K562 (cell line): ENCODE measurements around the gene INCENP. TPM values are rescaled to one million over a fixed set of nuclear protein-coding genes. Genes with fewer than 3 reads are reported as not detected.

ENCODE experiments used
- ATAC-seq: fragments of 200-7000 bp; cut with Tn5 transposase; 3 replicates; pipeline ENCODE4 v1.9.1; 2020; ENCODE audit warnings: moderate library complexity
- BruUV-seq: library from RNA; stranded (reverse); fragments of 400-500 nt; replicated peaks from 2 replicates; lab custom pipeline; 2021; lab: Mats Ljungman, UMichigan
- CTCF ChIA-PET: fragments of 300-600 bp; formaldehyde crosslinking; extraction: SDS; loops from one replicate; lab custom pipeline; 2021; ENCODE audit warnings: low intra/inter-chr PET ratio; lab: Yijun Ruan, JAX
- POLR2A ChIA-PET: fragments of 300-600, 350-650 bp; sonication (Branson Sonifier 250); formaldehyde crosslinking; extraction: SDS; loops from one replicate; lab custom pipeline; 2021; ENCODE audit warnings: antibody characterized with exemption, inconsistent platforms; lab: Yijun Ruan, JAX
- DNase-seq, 4 experiments: peaks; one replicate each; pipeline versions ENCODE4 v3.0.0 to v3.0.0-alpha.2; 2011 to 2018; ENCODE audit warnings: low spot score in 3 of 4, mixed read lengths in 3 of 4; ENCODE audit errors: extremely low read depth in 1 of 4
- FAIRE-seq: peaks from 2 replicates; lab custom pipeline; 2011; peaks lifted over from hg19 to GRCh38; lab: Jason Lieb, UNC
- H2AFZ ChIP-seq: 2 replicates; pipeline ENCODE4 v1.6.0; 2011; ENCODE audit warnings: low read depth, low read length, control low read depth, inconsistent platforms
- H3K27ac ChIP-seq: fragments of 200-600 bp; 3 replicates; pipeline ENCODE4 v1.8.0; 2011; ENCODE audit warnings: low read depth, mild to moderate bottlenecking, control low read depth, inconsistent platforms, low read length, moderate library complexity, mixed read lengths; ENCODE audit errors: extremely low read depth
- H3K27me3 ChIP-seq, 2 experiments: fragments of 300-600 bp in 1 of 2; 2 replicates in 1 of 2; 3 replicates in 1 of 2; pipeline versions ENCODE4 v1.6.0 to v1.8.0; 2011; ENCODE audit warnings: inconsistent platforms in 2 of 2, low read length in 2 of 2, mild to moderate bottlenecking in 1 of 2, mixed read lengths in 1 of 2, moderate library complexity in 1 of 2; ENCODE audit not compliant: control insufficient read depth in 2 of 2, insufficient read depth in 2 of 2
- H3K36me3 ChIP-seq: fragments of 300-600 bp; 3 replicates; pipeline ENCODE4 v1.8.0; 2011; ENCODE audit warnings: mild to moderate bottlenecking, low read length, inconsistent platforms; ENCODE audit not compliant: control insufficient read depth, insufficient read depth
- H3K4me1 ChIP-seq, 2 experiments: fragments of 200-600 bp in 1 of 2; replicated peaks in 1 of 2; 2 replicates in 1 of 2; 3 replicates in 1 of 2; pipeline versions ENCODE4 v1.5.1 to v1.8.0; 2011; ENCODE audit warnings: inconsistent platforms in 2 of 2, low read length in 2 of 2, mild to moderate bottlenecking in 1 of 2, mixed read lengths in 1 of 2, moderate library complexity in 1 of 2; ENCODE audit not compliant: control insufficient read depth in 2 of 2, insufficient read depth in 2 of 2
- H3K4me2 ChIP-seq: 2 replicates; pipeline ENCODE4 v1.6.1; 2011; ENCODE audit warnings: low read length, control low read depth, inconsistent platforms, mixed read lengths; ENCODE audit not compliant: insufficient read depth
- H3K4me3 ChIP-seq: fragments of 200-600 bp; sonication (generic), shearing (Covaris generic); 2 replicates; pipeline ENCODE4 v1.5.1; 2016; ENCODE audit warnings: control low read depth, inconsistent platforms
- H3K79me2 ChIP-seq: fragments of 200-600 bp; 3 replicates; pipeline ENCODE4 v1.8.0; 2011; ENCODE audit warnings: low read length, inconsistent platforms; ENCODE audit not compliant: control insufficient read depth, insufficient read depth
- H3K9ac ChIP-seq, 2 experiments: 2 replicates each; pipeline versions ENCODE4 v1.6.0 to v1.6.1; 2011; ENCODE audit warnings: low read depth in 2 of 2, low read length in 2 of 2, control low read depth in 1 of 2, inconsistent platforms in 1 of 2, mild to moderate bottlenecking in 1 of 2, mixed read lengths in 1 of 2; ENCODE audit not compliant: insufficient read depth in 1 of 2
- H3K9me1 ChIP-seq: one replicate; pipeline ENCODE4 v1.6.0; 2011; ENCODE audit warnings: inconsistent platforms, mild to moderate bottlenecking, low read length, moderate library complexity; ENCODE audit not compliant: control insufficient read depth, insufficient read depth
- H3K9me3 ChIP-seq: replicated peaks from 2 replicates; pipeline ENCODE4 v1.5.1; 2011; ENCODE audit warnings: low read depth, low read length, inconsistent platforms; ENCODE audit not compliant: control insufficient read depth, insufficient read depth
- H4K20me1 ChIP-seq: replicated peaks from 2 replicates; pipeline ENCODE4 v1.6.1; 2011; ENCODE audit warnings: low read length, inconsistent platforms, mixed read lengths; ENCODE audit not compliant: control insufficient read depth, insufficient read depth
- DPF2 ChIP-seq: fragments of 450-650 bp; IDR thresholded peaks from 2 replicates; pipeline ENCODE4 v1.6.1; 2016
- EP400 ChIP-seq: fragments of 450-650 bp; IDR thresholded peaks from 2 replicates; pipeline ENCODE4 v1.6.1; 2017; ENCODE audit warnings: antibody characterized with exemption, mild to moderate bottlenecking, moderate library complexity
- FOXK2 ChIP-seq, 2 experiments: fragments of 450-650 bp; IDR thresholded peaks in 1 of 2; conservative IDR thresholded peaks in 1 of 2; 2 replicates each; pipeline ENCODE4 v1.6.1; 2016; ENCODE audit warnings: low read depth in 2 of 2, mild to moderate bottlenecking in 1 of 2
- MBD2 ChIP-seq: sonication (generic); IDR thresholded peaks from 2 replicates; pipeline ENCODE4 v1.6.1; 2016; ENCODE audit warnings: low read depth, borderline replicate concordance
- NCOA6 ChIP-seq: fragments of 450-650 bp; IDR thresholded peaks from 2 replicates; pipeline ENCODE4 v1.6.1; 2017; ENCODE audit warnings: mild to moderate bottlenecking
- ZNF232 ChIP-seq: sonication (generic); formaldehyde crosslinking; IDR thresholded peaks from 2 replicates; pipeline ENCODE4 v1.8.0; 2022; ENCODE audit warnings: mild to moderate bottlenecking, missing genetic modification reagents
- WGBS: fragments of 100-300 bp; shearing (Covaris generic); methylation state at CpG from one replicate; pipeline ENCODE4 v1.1.6; 2016; ENCODE audit warnings: low coverage, mixed read lengths; ENCODE audit not compliant: insufficient coverage; ENCODE audit errors: missing lambda C conversion rate; 5-methylcytosine and 5-hydroxymethylcytosine counted together
- in situ Hi-C: fragments of 300-500 bp; cut with MboI; formaldehyde crosslinking; loops from 4 replicates; pipeline ENCODE4 v1.15.0; 2018; ENCODE audit warnings: inconsistent platforms, mixed read lengths
- intact Hi-C: fragments of 100-400 bp; cut with micrococcal nuclease; formaldehyde crosslinking; loops from 2 replicates; pipeline ENCODE4 v1.14.2; 2022
- polyA plus RNA-seq, 8 experiments: library from polyadenylated mRNA; depleted of rRNA in 4 of 8; stranded (reverse) in 5 of 8; unstranded in 3 of 8; fragments of >200 nt; fragmentation: Nextera tagmentation in 2 of 8; fragmentation: Illumina TruSeq in 1 of 8; extraction: Ambion mirVana in 2 of 8; extraction: Trizol in 1 of 8; gene quantifications; 2 replicates each; pipeline versions ENCODE4 v1.2.1 to v1.2.3, GENCODE V29; 2011 to 2014; ENCODE audit warnings: inconsistent platforms in 1 of 8, missing spikeins in 1 of 8
- total RNA-seq, 7 experiments: library from RNA; depleted of rRNA in 6 of 7; stranded (reverse); fragments of >200 nt in 6 of 7; fragmentation: Illumina TruSeq in 2 of 7; extraction: Trizol in 2 of 7; gene quantifications; 2 replicates each; pipeline versions ENCODE4 v1.2.1 to v1.2.3, GENCODE V29; 2011 to 2021; ENCODE audit warnings: low replicate concordance in 1 of 7
- TF ChIP-seq, protein P1 (sequence below): fragments of 250-450 bp; sonication (Bioruptor Pico); IDR thresholded peaks from 2 replicates; pipeline ENCODE4 v1.8.0; 2021; ENCODE audit warnings: moderate library complexity, mild to moderate bottlenecking, inconsistent platforms
- TF ChIP-seq, protein P2 (sequence below): sonication (generic); formaldehyde crosslinking; IDR thresholded peaks from 2 replicates; pipeline ENCODE4 v1.8.1; 2022; ENCODE audit warnings: missing genetic modification reagents

Gene INCENP
- total and polyA plus RNA-seq, 9 of the 15 experiments (the other 6 are each of a cell fraction or from before 2014, with no cell fraction given) = 1.1 to 97.9 (median 28.2) TPM

DNA sequence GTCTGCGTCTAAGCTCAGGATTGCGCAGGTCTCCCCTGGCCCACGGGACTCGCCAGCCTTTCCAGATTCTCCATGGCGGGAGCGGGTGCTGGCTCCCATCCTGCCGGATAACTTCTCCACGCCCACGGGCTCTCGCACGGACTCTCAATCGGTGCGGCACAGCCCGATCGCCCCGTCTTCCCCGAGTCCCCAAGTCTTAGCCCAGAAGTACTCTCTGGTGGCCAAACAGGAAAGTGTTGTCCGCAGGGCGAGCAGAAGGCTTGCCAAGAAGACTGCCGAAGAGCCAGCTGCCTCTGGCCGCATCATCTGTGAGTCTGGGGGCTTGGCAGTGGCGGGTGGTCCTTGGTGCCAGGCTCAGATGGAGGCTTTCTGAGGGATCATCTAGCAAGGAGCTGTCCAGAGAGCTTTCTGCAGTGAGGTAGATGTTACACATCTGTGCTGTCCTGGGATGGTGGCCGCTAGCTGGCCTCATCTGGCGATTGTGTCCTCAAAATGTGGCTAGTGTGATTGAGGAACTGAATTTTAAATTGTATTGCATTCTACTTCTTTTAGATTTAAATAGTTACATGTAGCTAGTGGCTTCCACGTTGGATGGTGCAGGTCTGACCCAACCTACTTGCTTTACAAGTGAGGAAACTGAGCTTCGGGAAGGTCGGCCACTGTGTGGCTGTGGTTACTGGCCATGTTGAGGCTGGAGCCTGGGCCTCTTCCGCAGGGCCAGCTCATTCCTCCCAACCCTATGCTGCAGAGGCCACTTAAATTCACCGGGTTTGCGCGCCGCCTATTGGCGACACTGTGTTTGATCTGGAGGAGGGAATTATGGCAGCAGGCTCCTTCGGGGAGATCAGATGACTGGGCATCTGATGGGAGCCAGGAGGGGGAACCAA is 6.7 kb downstream of the INCENP start:
- Histone ChIP-seq H3K4me2 (no peak overlapping the region), H3K36me3 (peaks cover 86% of the 10 kb centered on the region), H3K4me3 (no peak overlapping the region), H3K9me3 (no peaks in the 10 kb centered on the region), H2AFZ (no peak overlapping the region), H3K9ac (no peak overlapping the region; a peak in 1 of 4 replicates), H3K27me3 (no peaks in the 10 kb centered on the region), H3K79me2 (peaks cover 93% of the 10 kb centered on the region), H4K20me1 (peaks cover 27% of the 10 kb centered on the region), H3K27ac (no peak overlapping the region), H3K4me1 (peaks cover 8 to 13% of the 10 kb centered on the region in 2 experiments; a peak in 4 of 5 replicates), H3K9me1 (no peaks in the 10 kb centered on the region)
- ATAC-seq (no peak), FAIRE-seq (no peak), DNase-seq (no peak)
- in situ Hi-C loops (no loop called here), intact Hi-C loops (no loop called here)
- ChIA-PET POLR2A (interaction anchor here (0.7 to 2.0 kb wide), 7 partner anchors 12 to 315 kb away, joined by 3 to 11 read pairs (median 3); partner anchors contain the start of gene FTH1), CTCF (no interaction called here)
- 95% methylated on average over 24 of the region's 34 CpGs for WGBS
- BruUV-seq = no TSS peak
- TF ChIP-seq, protein P1, sequence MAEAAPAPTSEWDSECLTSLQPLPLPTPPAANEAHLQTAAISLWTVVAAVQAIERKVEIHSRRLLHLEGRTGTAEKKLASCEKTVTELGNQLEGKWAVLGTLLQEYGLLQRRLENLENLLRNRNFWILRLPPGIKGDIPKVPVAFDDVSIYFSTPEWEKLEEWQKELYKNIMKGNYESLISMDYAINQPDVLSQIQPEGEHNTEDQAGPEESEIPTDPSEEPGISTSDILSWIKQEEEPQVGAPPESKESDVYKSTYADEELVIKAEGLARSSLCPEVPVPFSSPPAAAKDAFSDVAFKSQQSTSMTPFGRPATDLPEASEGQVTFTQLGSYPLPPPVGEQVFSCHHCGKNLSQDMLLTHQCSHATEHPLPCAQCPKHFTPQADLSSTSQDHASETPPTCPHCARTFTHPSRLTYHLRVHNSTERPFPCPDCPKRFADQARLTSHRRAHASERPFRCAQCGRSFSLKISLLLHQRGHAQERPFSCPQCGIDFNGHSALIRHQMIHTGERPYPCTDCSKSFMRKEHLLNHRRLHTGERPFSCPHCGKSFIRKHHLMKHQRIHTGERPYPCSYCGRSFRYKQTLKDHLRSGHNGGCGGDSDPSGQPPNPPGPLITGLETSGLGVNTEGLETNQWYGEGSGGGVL (CRISPR knock-in tag) = no peak
- TF ChIP-seq MBD2 (no peak), EP400 (no peak), ZNF232 (CRISPR knock-in tag) (no peak), FOXK2 (conservative IDR thresholded peaks at IDR 0.05 in 1 of 2, IDR thresholded peaks at IDR 0.05 in 1 of 2; ENCODE audit: low read depth in 2 of 2) (no peak), DPF2 (no peak), NCOA6 (no peak)
- TF ChIP-seq, protein P2, sequence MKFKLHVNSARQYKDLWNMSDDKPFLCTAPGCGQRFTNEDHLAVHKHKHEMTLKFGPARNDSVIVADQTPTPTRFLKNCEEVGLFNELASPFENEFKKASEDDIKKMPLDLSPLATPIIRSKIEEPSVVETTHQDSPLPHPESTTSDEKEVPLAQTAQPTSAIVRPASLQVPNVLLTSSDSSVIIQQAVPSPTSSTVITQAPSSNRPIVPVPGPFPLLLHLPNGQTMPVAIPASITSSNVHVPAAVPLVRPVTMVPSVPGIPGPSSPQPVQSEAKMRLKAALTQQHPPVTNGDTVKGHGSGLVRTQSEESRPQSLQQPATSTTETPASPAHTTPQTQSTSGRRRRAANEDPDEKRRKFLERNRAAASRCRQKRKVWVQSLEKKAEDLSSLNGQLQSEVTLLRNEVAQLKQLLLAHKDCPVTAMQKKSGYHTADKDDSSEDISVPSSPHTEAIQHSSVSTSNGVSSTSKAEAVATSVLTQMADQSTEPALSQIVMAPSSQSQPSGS (CRISPR knock-in tag) = no peak
- TF ChIP-seq, all 486 proteins: peak for 0
